Fibroblast of lung (primary cell): ENCODE data around the gene MICU1.

Experiments
- EZH2 ChIP-seq: IDR thresholded peaks from 2 replicates; pipeline ENCODE4 v1.5.1; 2012; ENCODE audit warnings: low read length, control low read depth, mild to moderate bottlenecking; ENCODE audit errors: missing control alignments
- TF ChIP-seq, protein P1 (sequence below), 2 donors: IDR thresholded peaks in 1 of 2; conservative IDR thresholded peaks in 1 of 2; 1 replicate in 1 of 2; 2 replicates in 1 of 2; pipeline ENCODE4 v1.5.1; 2011 to 2012; ENCODE audit warnings: low read length in 2 of 2, control low read depth in 1 of 2, inconsistent platforms in 1 of 2, low read depth in 1 of 2, mild to moderate bottlenecking in 1 of 2

- TF ChIP-seq, protein P1, sequence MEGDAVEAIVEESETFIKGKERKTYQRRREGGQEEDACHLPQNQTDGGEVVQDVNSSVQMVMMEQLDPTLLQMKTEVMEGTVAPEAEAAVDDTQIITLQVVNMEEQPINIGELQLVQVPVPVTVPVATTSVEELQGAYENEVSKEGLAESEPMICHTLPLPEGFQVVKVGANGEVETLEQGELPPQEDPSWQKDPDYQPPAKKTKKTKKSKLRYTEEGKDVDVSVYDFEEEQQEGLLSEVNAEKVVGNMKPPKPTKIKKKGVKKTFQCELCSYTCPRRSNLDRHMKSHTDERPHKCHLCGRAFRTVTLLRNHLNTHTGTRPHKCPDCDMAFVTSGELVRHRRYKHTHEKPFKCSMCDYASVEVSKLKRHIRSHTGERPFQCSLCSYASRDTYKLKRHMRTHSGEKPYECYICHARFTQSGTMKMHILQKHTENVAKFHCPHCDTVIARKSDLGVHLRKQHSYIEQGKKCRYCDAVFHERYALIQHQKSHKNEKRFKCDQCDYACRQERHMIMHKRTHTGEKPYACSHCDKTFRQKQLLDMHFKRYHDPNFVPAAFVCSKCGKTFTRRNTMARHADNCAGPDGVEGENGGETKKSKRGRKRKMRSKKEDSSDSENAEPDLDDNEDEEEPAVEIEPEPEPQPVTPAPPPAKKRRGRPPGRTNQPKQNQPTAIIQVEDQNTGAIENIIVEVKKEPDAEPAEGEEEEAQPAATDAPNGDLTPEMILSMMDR (conservative IDR thresholded peaks at IDR 0.05 in 1 of 2, IDR thresholded peaks at IDR 0.05 in 1 of 2; ENCODE audit: low read depth in 1 of 2, low read length in 2 of 2), result peak; percentile 69 to 70
- no peak for TF ChIP-seq EZH2
Observed at GRCh38 chr10:72328045-72328828, 297.6 kb downstream of the MICU1 start.
